Neural crest cell (in vitro differentiated cells): Measurements from ENCODE around the gene SLC25A6. TPM values are rescaled to one million over a fixed set of nuclear protein-coding genes. Genes with fewer than 3 reads are reported as not detected.

Experiments used
- DNase-seq: peaks from one replicate; pipeline ENCODE4 v3.0.0; 2021; ENCODE audit warnings: low read depth, mixed read lengths, low spot score
- H3K27ac Mint-ChIP-seq: one replicate; pipeline ENCODE4 v1.8.0; 2021; ENCODE audit warnings: mild to moderate bottlenecking, mixed read lengths; ENCODE audit not compliant: unreplicated experiment
- H3K27me3 Mint-ChIP-seq: 2 replicates; pipeline ENCODE4 v1.8.0; 2021; ENCODE audit warnings: low read depth, mild to moderate bottlenecking, mixed read lengths
- H3K36me3 Mint-ChIP-seq: 2 replicates; pipeline ENCODE4 v1.8.0; 2021; ENCODE audit warnings: low read depth, mild to moderate bottlenecking, mixed read lengths
- H3K4me1 Mint-ChIP-seq: 2 replicates; pipeline ENCODE4 v1.8.0; 2021; ENCODE audit warnings: mixed read lengths
- H3K4me3 Mint-ChIP-seq: one replicate; pipeline ENCODE4 v1.8.0; 2021; ENCODE audit warnings: mild to moderate bottlenecking, mixed read lengths
- H3K9me3 Mint-ChIP-seq: 2 replicates; pipeline ENCODE4 v1.8.0; 2021; ENCODE audit warnings: mixed read lengths
- total RNA-seq: library from RNA; stranded (reverse); gene quantifications from 2 replicates; pipeline ENCODE4 v1.2.1, GENCODE V29; 2021
- TF ChIP-seq, protein P1 (sequence below): fragments of 200-600 bp; sonication (generic); conservative IDR thresholded peaks from 2 replicates; pipeline ENCODE4 v1.5.0; 2021; ENCODE audit warnings: antibody characterized with exemption, mild to moderate bottlenecking

Gene SLC25A6
- total RNA-seq, 1 donor from 2014 or later, result 510 TPM

DNA sequence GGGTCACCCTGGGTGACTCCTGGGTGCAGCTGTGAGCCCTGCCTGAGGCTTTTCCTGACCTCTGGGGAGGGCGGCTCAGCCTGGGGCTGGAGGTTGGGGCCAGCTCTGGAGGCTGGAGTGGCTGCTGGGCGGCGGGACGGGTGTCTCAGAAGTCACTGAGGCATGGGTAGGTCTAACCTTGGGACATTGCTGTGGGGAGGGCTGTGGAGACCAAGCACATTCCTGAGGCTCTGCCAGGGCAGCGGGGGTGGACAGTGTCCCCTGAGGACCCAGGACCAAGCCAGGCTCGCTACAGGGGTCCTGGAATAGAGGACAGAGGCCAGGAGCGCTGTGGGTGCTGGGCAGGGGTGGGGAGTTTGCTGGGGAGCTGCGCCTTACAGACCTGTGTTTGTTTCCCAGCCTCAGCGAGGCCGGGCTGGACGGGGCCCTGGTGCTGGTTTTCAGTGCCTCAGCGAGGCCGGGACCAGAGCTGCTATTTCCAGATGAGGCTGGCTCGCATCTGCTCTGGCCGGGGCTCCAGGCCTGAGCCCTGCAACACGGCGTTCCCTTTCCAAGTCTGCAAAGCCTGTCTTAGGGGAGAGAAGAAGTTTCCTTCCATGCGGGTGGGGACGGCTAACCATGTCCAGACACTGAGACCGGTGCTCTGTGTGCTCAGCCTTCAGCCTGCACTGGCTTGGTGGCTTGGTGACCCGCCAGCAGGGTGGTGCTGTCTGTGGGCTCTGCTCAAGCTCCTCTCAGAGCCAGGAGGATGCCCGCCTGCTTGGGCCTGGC, 3.0 kb upstream of the SLC25A6 start:
- H3K4me1 Mint-ChIP-seq, result peaks cover 36% of the 10 kb centered on the region
- peaks cover 17% of the 10 kb centered on the region for H3K36me3 Mint-ChIP-seq
- H3K27ac Mint-ChIP-seq, result peak overlapping the region; percentile 98
- DNase-seq, result no peak
- H3K9me3 Mint-ChIP-seq, result no peaks in the 10 kb centered on the region
- H3K4me3 Mint-ChIP-seq, result peak overlapping the region; percentile 90
- H3K27me3 Mint-ChIP-seq, result no peaks in the 10 kb centered on the region
- TF ChIP-seq, protein P1, sequence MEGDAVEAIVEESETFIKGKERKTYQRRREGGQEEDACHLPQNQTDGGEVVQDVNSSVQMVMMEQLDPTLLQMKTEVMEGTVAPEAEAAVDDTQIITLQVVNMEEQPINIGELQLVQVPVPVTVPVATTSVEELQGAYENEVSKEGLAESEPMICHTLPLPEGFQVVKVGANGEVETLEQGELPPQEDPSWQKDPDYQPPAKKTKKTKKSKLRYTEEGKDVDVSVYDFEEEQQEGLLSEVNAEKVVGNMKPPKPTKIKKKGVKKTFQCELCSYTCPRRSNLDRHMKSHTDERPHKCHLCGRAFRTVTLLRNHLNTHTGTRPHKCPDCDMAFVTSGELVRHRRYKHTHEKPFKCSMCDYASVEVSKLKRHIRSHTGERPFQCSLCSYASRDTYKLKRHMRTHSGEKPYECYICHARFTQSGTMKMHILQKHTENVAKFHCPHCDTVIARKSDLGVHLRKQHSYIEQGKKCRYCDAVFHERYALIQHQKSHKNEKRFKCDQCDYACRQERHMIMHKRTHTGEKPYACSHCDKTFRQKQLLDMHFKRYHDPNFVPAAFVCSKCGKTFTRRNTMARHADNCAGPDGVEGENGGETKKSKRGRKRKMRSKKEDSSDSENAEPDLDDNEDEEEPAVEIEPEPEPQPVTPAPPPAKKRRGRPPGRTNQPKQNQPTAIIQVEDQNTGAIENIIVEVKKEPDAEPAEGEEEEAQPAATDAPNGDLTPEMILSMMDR, result no peak

DNA sequence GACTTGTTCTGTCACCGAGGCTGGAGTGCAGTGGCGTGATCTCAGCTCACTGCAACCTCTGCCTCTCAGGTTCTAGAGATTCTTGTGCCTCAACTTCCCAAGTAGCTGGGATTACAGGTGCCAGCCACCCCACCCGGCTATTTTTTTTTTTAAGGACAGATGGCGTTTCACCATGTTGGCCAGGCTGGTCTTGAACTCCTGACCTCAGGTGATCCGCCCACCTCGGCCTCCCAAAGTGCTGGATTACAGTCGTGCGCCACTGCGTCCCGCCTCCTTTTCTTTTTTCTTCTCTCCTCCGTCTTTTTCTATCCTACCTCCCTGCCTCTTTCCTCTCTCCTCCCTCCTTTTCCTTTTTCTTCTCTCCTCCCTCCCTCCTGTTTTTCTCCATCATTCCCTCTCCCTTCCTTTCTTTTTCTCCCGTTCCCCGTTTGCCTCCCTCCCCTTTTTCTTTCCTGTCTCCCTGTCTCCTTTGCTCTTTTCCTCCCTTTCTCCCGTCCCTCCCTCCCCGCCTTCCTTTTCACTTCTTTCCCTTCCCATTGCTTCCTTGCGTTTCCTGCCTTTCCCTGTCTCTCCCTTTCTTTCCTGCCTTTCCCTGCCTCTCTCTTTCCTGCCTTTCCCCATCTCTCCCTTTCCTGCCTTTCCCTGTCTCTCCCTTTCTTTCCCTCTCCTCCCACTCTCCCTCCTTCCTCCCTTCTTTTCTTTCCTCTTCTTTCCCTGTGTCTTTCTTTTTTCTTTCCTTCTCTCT, 2.1 kb upstream of the SLC25A6 start:
- peak overlapping the region; percentile 90 for H3K4me3 Mint-ChIP-seq
- H3K27ac Mint-ChIP-seq, result peak overlapping the region; percentile 98
- TF ChIP-seq, protein P1, result no peak
- no peaks in the 10 kb centered on the region for H3K27me3 Mint-ChIP-seq
- H3K9me3 Mint-ChIP-seq, result no peaks in the 10 kb centered on the region
- DNase-seq, result no peak
- peaks cover 36% of the 10 kb centered on the region for H3K4me1 Mint-ChIP-seq
- H3K36me3 Mint-ChIP-seq, result peaks cover 17% of the 10 kb centered on the region

GRCh38 chrX:1392376-1393068, 609 bp upstream of the SLC25A6 start:
- H3K27me3 Mint-ChIP-seq, result peaks cover 3% of the 10 kb centered on the region
- H3K4me1 Mint-ChIP-seq, result peaks cover 43% of the 10 kb centered on the region
- TF ChIP-seq, protein P1, result no peak
- H3K36me3 Mint-ChIP-seq, result peaks cover 30% of the 10 kb centered on the region
- peak overlapping the region; percentile 92 for H3K4me3 Mint-ChIP-seq
- no peaks in the 10 kb centered on the region for H3K9me3 Mint-ChIP-seq
- DNase-seq, result peak; percentile 43
- peak overlapping the region; percentile 81 for H3K27ac Mint-ChIP-seq

DNA sequence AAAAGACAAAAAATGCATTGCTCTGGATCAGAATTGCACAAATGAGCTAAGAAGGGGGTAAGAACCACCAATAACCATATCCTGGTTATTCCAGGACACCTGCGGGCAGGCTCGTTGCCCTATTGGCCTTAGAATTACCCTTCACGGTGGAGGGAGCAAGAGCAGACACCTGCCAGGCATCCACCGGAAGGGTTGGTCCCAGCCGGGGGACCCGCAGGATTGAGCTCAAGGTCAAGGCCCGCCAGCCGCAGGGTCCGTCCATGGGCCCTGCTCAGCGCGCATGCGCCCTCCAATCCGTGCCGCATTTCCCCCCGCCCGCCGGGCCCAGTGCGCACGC, 575 bp downstream of the SLC25A6 start:
- TF ChIP-seq, protein P1, result no peak
- H3K36me3 Mint-ChIP-seq, result peaks cover 35% of the 10 kb centered on the region
- H3K4me3 Mint-ChIP-seq, result peak overlapping the region; percentile 92
- H3K27ac Mint-ChIP-seq, result no peak overlapping the region
- H3K4me1 Mint-ChIP-seq, result peaks cover 43% of the 10 kb centered on the region
- peak; percentile 91 for DNase-seq
- H3K9me3 Mint-ChIP-seq, result no peaks in the 10 kb centered on the region
- H3K27me3 Mint-ChIP-seq, result peaks cover 3% of the 10 kb centered on the region

DNA sequence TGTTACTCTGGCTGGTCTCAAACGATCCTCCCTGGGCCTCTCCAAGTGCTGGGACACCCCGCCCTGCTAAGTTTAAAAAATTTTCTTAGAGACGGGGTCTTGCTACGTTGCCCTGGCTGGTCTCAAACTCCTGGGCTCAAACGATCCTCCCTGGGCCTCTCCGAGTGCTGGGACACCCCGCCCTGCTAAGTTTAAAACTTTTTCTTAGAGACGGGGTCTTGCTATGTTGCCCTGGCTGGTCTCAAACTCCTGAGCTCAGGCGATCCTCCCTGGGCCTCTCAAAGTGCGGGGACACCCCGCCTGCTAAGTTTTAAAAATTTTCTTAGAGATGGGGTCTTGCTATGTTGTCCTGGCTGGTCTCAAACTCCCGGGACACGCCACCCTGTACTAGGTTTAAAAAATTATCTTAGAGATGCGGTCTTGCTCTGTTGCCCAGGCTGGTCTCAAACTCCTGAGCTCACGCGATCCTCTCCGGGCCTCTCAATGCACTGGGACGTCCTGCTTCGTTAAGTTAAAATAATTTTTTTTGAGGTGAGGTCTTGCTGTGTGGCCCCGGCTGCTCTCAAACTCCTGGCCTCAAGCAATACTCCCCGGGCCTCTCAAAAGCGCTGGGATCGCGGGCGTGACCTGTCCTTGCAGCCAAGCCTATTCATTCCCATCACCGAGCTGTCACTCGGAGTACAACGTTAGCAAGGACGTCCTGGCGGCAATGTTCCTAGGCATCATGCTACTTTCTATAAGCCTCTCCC, 1.1 kb downstream of the SLC25A6 start:
- Mint-ChIP-seq H3K9me3 (no peaks in the 10 kb centered on the region), H3K27me3 (peaks cover 3% of the 10 kb centered on the region), H3K4me1 (peaks cover 37% of the 10 kb centered on the region), H3K36me3 (peaks cover 32% of the 10 kb centered on the region), H3K4me3 (peak overlapping the region; percentile 92), H3K27ac (no peak overlapping the region)
- DNase-seq, result no peak
- TF ChIP-seq, protein P1, result no peak
